HepG2 (cell line): ENCODE results near the gene FER1L5. TPM values are rescaled to one million over a fixed set of nuclear protein-coding genes. Genes with fewer than 3 reads are reported as not detected.

Source experiments
- ATAC-seq: fragments of 200-7000 bp; cut with Tn5 transposase; 3 replicates; pipeline ENCODE4 v1.9.1; 2020; ENCODE audit warnings: mild to moderate bottlenecking, moderate library complexity
- BruUV-seq: library from RNA; stranded (reverse); fragments of 400-500 nt; replicated peaks from 2 replicates; lab custom pipeline; 2021; lab: Mats Ljungman, UMichigan
- CTCF ChIA-PET: fragments of 300-600 bp; formaldehyde crosslinking; extraction: SDS; loops from one replicate; lab custom pipeline; 2021; ENCODE audit warnings: low total read pairs, inconsistent platforms, low intra/inter-chr PET ratio; lab: Yijun Ruan, JAX
- POLR2A ChIA-PET: fragments of 350-600 bp; sonication (Branson Sonifier 250); formaldehyde crosslinking; loops from one replicate; lab custom pipeline; 2020; ENCODE audit warnings: antibody characterized with exemption, inconsistent platforms; lab: Yijun Ruan, JAX
- DNase-seq: peaks from one replicate; pipeline ENCODE4 v3.0.0-alpha.2; 2015; ENCODE audit warnings: low spot score
- FAIRE-seq: peaks from 3 replicates; lab custom pipeline; 2011; peaks lifted over from hg19 to GRCh38; lab: Jason Lieb, UNC
- H2AFZ ChIP-seq: one replicate; pipeline ENCODE4 v1.6.1; 2011; ENCODE audit warnings: low read length, inconsistent platforms
- H3K27ac ChIP-seq: fragments of 300-600 bp; 3 replicates; pipeline ENCODE4 v1.8.0; 2011; ENCODE audit warnings: mixed run types, mild to moderate bottlenecking, mixed read lengths, low read length, inconsistent platforms; ENCODE audit not compliant: insufficient read depth; ENCODE audit errors: extremely low read length
- H3K27me3 ChIP-seq, 2 experiments: fragments of 200-600 bp in 1 of 2; 2 replicates in 1 of 2; 3 replicates in 1 of 2; pipeline versions ENCODE4 v1.6.0 to v1.8.0; 2011; ENCODE audit warnings: low read length in 2 of 2, mild to moderate bottlenecking in 2 of 2, moderate library complexity in 2 of 2, inconsistent platforms in 1 of 2; ENCODE audit not compliant: insufficient read depth in 2 of 2, control insufficient read depth in 1 of 2
- H3K36me3 ChIP-seq, 2 experiments: fragments of 200-600 bp in 1 of 2; replicated peaks in 1 of 2; 2 replicates in 1 of 2; 3 replicates in 1 of 2; pipeline versions ENCODE4 v1.5.1 to v1.8.0; 2011; ENCODE audit warnings: low read length in 2 of 2, inconsistent platforms in 1 of 2; ENCODE audit not compliant: insufficient read depth in 2 of 2, control insufficient read depth in 1 of 2
- H3K4me1 ChIP-seq: 2 replicates; pipeline ENCODE4 v1.5.1; 2012; ENCODE audit warnings: low read length, inconsistent platforms; ENCODE audit not compliant: insufficient read depth
- H3K4me2 ChIP-seq: 2 replicates; pipeline ENCODE4 v1.6.0; 2011; ENCODE audit warnings: low read depth, low read length, inconsistent platforms
- H3K4me3 ChIP-seq, 3 experiments: fragments of 200-600 bp in 1 of 3; sonication (generic), shearing (Covaris generic) in 1 of 3; replicated peaks in 1 of 3; 2 replicates each; pipeline ENCODE4 v1.5.1; 2011 to 2016; ENCODE audit warnings: low read length in 3 of 3, inconsistent platforms in 2 of 3, low read depth in 2 of 3, mild to moderate bottlenecking in 2 of 3, control low read depth in 1 of 3, mixed read lengths in 1 of 3; ENCODE audit not compliant: insufficient read depth in 1 of 3
- H3K79me2 ChIP-seq: one replicate; pipeline ENCODE4 v1.6.1; 2011; ENCODE audit warnings: low read length, inconsistent platforms; ENCODE audit not compliant: insufficient read depth
- H3K9ac ChIP-seq: 2 replicates; pipeline ENCODE4 v1.6.0; 2011; ENCODE audit warnings: mild to moderate bottlenecking, low read depth, low read length, inconsistent platforms; ENCODE audit not compliant: insufficient read depth
- H3K9me3 ChIP-seq: 2 replicates; pipeline ENCODE4 v1.5.1; 2012; ENCODE audit warnings: mild to moderate bottlenecking, low read length
- H4K20me1 ChIP-seq: 2 replicates; pipeline ENCODE4 v1.6.0; 2011; ENCODE audit warnings: inconsistent platforms, mild to moderate bottlenecking, low read length, moderate library complexity; ENCODE audit not compliant: insufficient read depth
- DZIP1 ChIP-seq: sonication (generic); formaldehyde crosslinking; IDR thresholded peaks from 2 replicates; pipeline ENCODE4 v1.5.0; 2020; ENCODE audit warnings: mild to moderate bottlenecking, missing genetic modification reagents
- EHMT2 ChIP-seq: fragments of 200-600 bp; sonication (generic); IDR thresholded peaks from 2 replicates; pipeline ENCODE4 v1.7.0; 2017; ENCODE audit warnings: antibody characterized with exemption, low read depth, low read length, borderline replicate concordance
- FOXC1 ChIP-seq: sonication (generic); formaldehyde crosslinking; IDR thresholded peaks from 2 replicates; pipeline ENCODE4 v1.8.0; 2022; ENCODE audit warnings: mild to moderate bottlenecking, missing genetic modification reagents, borderline replicate concordance
- GTF2F1 ChIP-seq: fragments of 150-350 bp; IDR thresholded peaks from 2 replicates; pipeline ENCODE4 v1.6.1; 2014; ENCODE audit warnings: low read length
- KLF9 ChIP-seq: IDR thresholded peaks from 2 replicates; pipeline ENCODE4 v1.6.1; 2016; ENCODE audit warnings: low read depth
- MAZ ChIP-seq, 2 experiments: sonication (generic) in 1 of 2; formaldehyde crosslinking in 1 of 2; IDR thresholded peaks; 2 replicates each; pipeline versions ENCODE4 v1.5.0 to v1.6.1; 2012 to 2020; ENCODE audit warnings: low read depth in 2 of 2, mild to moderate bottlenecking in 2 of 2, borderline replicate concordance in 1 of 2, improper control_type of control experiment in 1 of 2, low read length in 1 of 2, missing genetic modification reagents in 1 of 2, moderate library complexity in 1 of 2
- MTF1 ChIP-seq: sonication (generic); formaldehyde crosslinking; IDR thresholded peaks from 2 replicates; pipeline ENCODE4 v1.5.0; 2020; ENCODE audit warnings: missing genetic modification reagents
- RARG ChIP-seq: sonication (generic); formaldehyde crosslinking; IDR thresholded peaks from 2 replicates; pipeline ENCODE4 v1.4.0; 2020; ENCODE audit warnings: low read depth, mild to moderate bottlenecking, missing genetic modification reagents
- RXRA ChIP-seq: sonication (generic); formaldehyde crosslinking; IDR thresholded peaks from 2 replicates; pipeline ENCODE4 v1.5.1; 2020; ENCODE audit warnings: missing genetic modification reagents
- STAG1 ChIP-seq: sonication (generic); formaldehyde crosslinking; IDR thresholded peaks from 2 replicates; pipeline ENCODE4 v1.4.0; 2020; ENCODE audit warnings: missing genetic modification reagents
- ZFP37 ChIP-seq: sonication (generic); formaldehyde crosslinking; IDR thresholded peaks from 2 replicates; pipeline ENCODE4 v1.4.0; 2020; ENCODE audit warnings: missing genetic modification reagents, borderline replicate concordance
- ZNF292 ChIP-seq: sonication (generic); formaldehyde crosslinking; IDR thresholded peaks from 2 replicates; pipeline ENCODE4 v1.8.1; 2022; ENCODE audit warnings: mild to moderate bottlenecking, low read depth, missing genetic modification reagents, borderline replicate concordance
- ZNF660 ChIP-seq: sonication (generic); formaldehyde crosslinking; IDR thresholded peaks from 2 replicates; pipeline ENCODE4 v1.5.1; 2020; ENCODE audit warnings: mild to moderate bottlenecking, low read depth, missing genetic modification reagents, borderline replicate concordance
- ZNF772 ChIP-seq: sonication (generic); formaldehyde crosslinking; IDR thresholded peaks from 2 replicates; pipeline ENCODE4 v1.5.0; 2020; ENCODE audit warnings: mild to moderate bottlenecking, missing genetic modification reagents
- ZNF891 ChIP-seq: sonication (generic); formaldehyde crosslinking; IDR thresholded peaks from 2 replicates; pipeline ENCODE4 v1.5.0; 2020; ENCODE audit warnings: mild to moderate bottlenecking, missing genetic modification reagents
- WGBS: methylation state at CpG from one replicate; pipeline ENCODE4 v1.1.6; 2017; ENCODE audit warnings: low lambda C conversion rate; 5-methylcytosine and 5-hydroxymethylcytosine counted together
- in situ Hi-C: cut with HindIII; loops from 2 replicates; pipeline ENCODE4 v1.10.0; 2017; ENCODE audit warnings: low pct_unique_long_range_greater_than_20kb; ENCODE audit not compliant: extremely low pct_ligation_motif_present
- intact Hi-C: fragments of 100-400 bp; cut with micrococcal nuclease; formaldehyde crosslinking; loops from one replicate; pipeline ENCODE4 v1.10.0; 2022; ENCODE audit not compliant: unreplicated experiment
- polyA plus RNA-seq, 8 experiments: library from polyadenylated mRNA; depleted of rRNA in 3 of 8; stranded (reverse) in 7 of 8; unstranded in 1 of 8; fragments of >200 nt; fragmentation: Illumina TruSeq in 4 of 8; extraction: Trizol in 4 of 8; gene quantifications; 2 replicates each; pipeline versions ENCODE4 v1.2.1 to v1.2.3, GENCODE V29; 2011 to 2016; ENCODE audit warnings: low read depth in 4 of 8, missing spikeins in 1 of 8, mixed read lengths in 1 of 8; ENCODE audit not compliant: insufficient read depth in 1 of 8
- total RNA-seq, 5 experiments: library from RNA; depleted of rRNA; stranded (reverse); fragments of >200 nt; fragmentation: Illumina TruSeq; extraction: Trizol; gene quantifications; 2 replicates each; pipeline ENCODE4 v1.2.3, GENCODE V29; 2016; ENCODE audit warnings: low read depth in 1 of 5
- TF ChIP-seq, protein P1 (sequence below): IDR thresholded peaks from 2 replicates; pipeline ENCODE4 v1.6.1; 2016; ENCODE audit warnings: low read depth, borderline replicate concordance
- TF ChIP-seq, protein P2 (sequence below): sonication (generic); formaldehyde crosslinking; conservative IDR thresholded peaks from 2 replicates; pipeline ENCODE4 v1.8.0; 2022; ENCODE audit warnings: mild to moderate bottlenecking, moderate library complexity, missing genetic modification reagents

FER1L5 gene
- total and polyA plus RNA-seq, 2 of the 13 experiments (the other 11 are each of a cell fraction or from before 2014, with no cell fraction given): 0.02 to 0.08 TPM

DNA sequence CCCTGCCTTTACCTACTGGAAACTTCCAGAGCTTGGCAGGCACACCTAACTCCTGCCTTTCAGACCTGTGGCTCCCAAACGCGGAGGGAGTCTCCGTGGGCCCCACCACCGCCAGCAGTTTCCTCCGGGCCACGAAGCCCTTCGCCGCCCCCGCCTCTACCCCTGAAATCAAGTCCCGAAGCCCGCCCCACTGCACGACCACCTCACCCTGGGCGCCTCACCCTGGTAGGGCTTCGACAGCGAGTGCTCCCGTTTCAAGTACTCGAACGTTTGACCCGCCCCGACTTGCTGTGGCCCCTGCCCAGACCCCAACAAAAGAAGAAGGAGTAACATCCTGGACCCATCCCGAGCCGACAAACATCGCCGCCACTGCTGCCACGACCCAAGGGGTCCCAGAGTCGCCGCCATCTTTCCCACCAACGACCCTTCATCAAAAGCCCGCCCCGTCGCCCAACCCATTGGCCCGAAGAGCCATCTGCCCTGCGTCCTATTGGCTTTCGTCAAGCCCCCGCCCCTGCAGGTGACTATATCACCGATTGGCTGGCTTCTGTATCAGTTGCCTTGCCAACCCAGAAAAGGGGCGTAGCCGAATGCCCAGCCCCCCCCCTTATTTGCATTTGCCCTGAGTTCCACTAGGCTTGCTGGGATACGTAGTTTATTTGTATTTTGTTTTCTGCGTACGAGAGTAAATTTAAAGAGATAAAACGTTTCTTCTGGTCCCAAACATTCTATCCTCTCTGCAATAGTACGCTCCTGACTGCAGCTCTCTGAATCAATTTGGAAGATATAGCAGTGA, 97.3 kb downstream of the FER1L5 start, which contains the start of gene LMAN2L:
TSS of gene LMAN2L (minus strand) at position 432 of the 796 bp plus-strand sequence. CDS start at position 408, 24 bp downstream.
- peak; percentile 98 for DNase-seq
- ATAC-seq: peak; percentile 99
- ChIA-PET POLR2A (interaction anchor here (2.4 kb wide), 1 partner anchor 21 kb away, joined by 7 read pairs; the partner anchor contains the start of gene CNNM4), CTCF (no interaction called here)
- H3K4me3 ChIP-seq: peak within 1 kb of the TSS; percentile 83 to 95 (median 86)
- peak; percentile 88 for FAIRE-seq
- H3K27ac ChIP-seq: peak within 1 kb of the TSS; percentile 56
- peaks cover 6 to 28% of the 10 kb centered on the region in 2 experiments; a peak in 2 of 5 replicates for H3K36me3 ChIP-seq
- peak within 1 kb of the TSS; percentile 96 for H2AFZ ChIP-seq
- H3K9ac ChIP-seq: peak within 1 kb of the TSS; percentile 79
- BruUV-seq: no TSS peak
- peaks cover 0 to under 1% of the 10 kb centered on the region in 2 experiments; a peak in 1 of 5 replicates for H3K27me3 ChIP-seq
- in situ Hi-C loops: no loop called here
- H3K4me1 ChIP-seq: peaks cover 25% of the 10 kb centered on the region
- no peaks in the 10 kb centered on the region for H3K9me3 ChIP-seq
- no peaks in the 10 kb centered on the region for H4K20me1 ChIP-seq
- peak within 1 kb of the TSS; percentile 94 for H3K4me2 ChIP-seq
- intact Hi-C loops: no loop called here
- WGBS: 0% methylated on average over 40 of the region's 43 CpGs
- peaks cover 25% of the 10 kb centered on the region for H3K79me2 ChIP-seq
- TF ChIP-seq, protein P1, sequence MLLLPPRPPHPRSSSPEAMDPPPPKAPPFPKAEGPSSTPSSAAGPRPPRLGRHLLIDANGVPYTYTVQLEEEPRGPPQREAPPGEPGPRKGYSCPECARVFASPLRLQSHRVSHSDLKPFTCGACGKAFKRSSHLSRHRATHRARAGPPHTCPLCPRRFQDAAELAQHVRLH (CRISPR knock-in tag): peak; percentile 73; the same call in 1 of the 2 replicates
- TF ChIP-seq, protein P2, sequence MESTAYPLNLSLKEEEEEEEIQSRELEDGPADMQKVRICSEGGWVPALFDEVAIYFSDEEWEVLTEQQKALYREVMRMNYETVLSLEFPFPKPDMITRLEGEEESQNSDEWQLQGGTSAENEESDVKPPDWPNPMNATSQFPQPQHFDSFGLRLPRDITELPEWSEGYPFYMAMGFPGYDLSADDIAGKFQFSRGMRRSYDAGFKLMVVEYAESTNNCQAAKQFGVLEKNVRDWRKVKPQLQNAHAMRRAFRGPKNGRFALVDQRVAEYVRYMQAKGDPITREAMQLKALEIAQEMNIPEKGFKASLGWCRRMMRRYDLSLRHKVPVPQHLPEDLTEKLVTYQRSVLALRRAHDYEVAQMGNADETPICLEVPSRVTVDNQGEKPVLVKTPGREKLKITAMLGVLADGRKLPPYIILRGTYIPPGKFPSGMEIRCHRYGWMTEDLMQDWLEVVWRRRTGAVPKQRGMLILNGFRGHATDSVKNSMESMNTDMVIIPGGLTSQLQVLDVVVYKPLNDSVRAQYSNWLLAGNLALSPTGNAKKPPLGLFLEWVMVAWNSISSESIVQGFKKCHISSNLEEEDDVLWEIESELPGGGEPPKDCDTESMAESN (CRISPR knock-in tag): no peak; the same call in 1 of the 2 replicates
- no peak; the same call in 1 of the 2 replicates for TF ChIP-seq ZNF772
- TF ChIP-seq ZFP37 (CRISPR knock-in tag): no peak
- peak; percentile 76 for TF ChIP-seq MAZ (IDR thresholded peaks at IDR 0.05; ENCODE audit: borderline replicate concordance, low read depth, low read length)
- no peak for TF ChIP-seq MAZ (CRISPR knock-in tag; IDR thresholded peaks at IDR 0.05; ENCODE audit: low read depth)
- TF ChIP-seq DZIP1 (CRISPR knock-in tag): no peak
- peak; percentile 47; the same call in 1 of the 2 replicates for TF ChIP-seq EHMT2
- TF ChIP-seq FOXC1 (CRISPR knock-in tag): no peak
- 0 out of 2 replicates have a peak, but pooled peaks have one; percentile 38 for TF ChIP-seq KLF9 (CRISPR knock-in tag)
- TF ChIP-seq ZNF660: no peak
- peak; percentile 29; the same call in 1 of the 2 replicates for TF ChIP-seq STAG1 (CRISPR knock-in tag)
- TF ChIP-seq GTF2F1: no peak
- 0 out of 2 replicates have a peak, but pooled peaks have one; percentile 33 for TF ChIP-seq ZNF292 (CRISPR knock-in tag)
- TF ChIP-seq RARG (CRISPR knock-in tag): 0 out of 2 replicates have a peak, but pooled peaks have one; percentile 75
- peak; percentile 49; the same call in 1 of the 2 replicates for TF ChIP-seq RXRA (CRISPR knock-in tag)
- TF ChIP-seq MTF1: 0 out of 2 replicates have a peak, but pooled peaks have one; percentile 33
- peak; percentile 79 for TF ChIP-seq ZNF891 (CRISPR knock-in tag)
